Ascending aorta (tissue), 2 donors: ENCODE results near the gene DARS1. TPM values are rescaled to one million over a fixed set of nuclear protein-coding genes. Genes with fewer than 3 reads are reported as not detected.

Experiments
- DNase-seq, 2 donors: peaks; one replicate each; pipeline ENCODE4 v3.0.0-alpha.2; 2019; ENCODE audit warnings: low spot score in 2 of 2
- H3K27ac ChIP-seq, 2 donors: fragments of 200-600 bp; sonication (generic); one replicate each; pipeline ENCODE4 v1.5.1; 2016 to 2017; ENCODE audit warnings: mild to moderate bottlenecking in 1 of 2
- H3K27me3 ChIP-seq: fragments of 200-600 bp; sonication (generic); one replicate; pipeline ENCODE4 v1.5.1; 2017
- H3K36me3 ChIP-seq, 2 donors: fragments of 200-600 bp; sonication (generic); one replicate each; pipeline ENCODE4 v1.5.1; 2016
- H3K4me1 ChIP-seq, 2 donors: fragments of 200-600 bp; sonication (generic); one replicate each; pipeline ENCODE4 v1.5.1; 2016 to 2017; ENCODE audit warnings: mild to moderate bottlenecking in 1 of 2
- H3K4me3 ChIP-seq, 2 donors: fragments of 200-600 bp; sonication (generic); one replicate each; pipeline ENCODE4 v1.5.1; 2016 to 2017; ENCODE audit warnings: mild to moderate bottlenecking in 1 of 2
- H3K9me3 ChIP-seq, 2 donors: fragments of 200-600 bp; sonication (generic); one replicate each; pipeline ENCODE4 v1.5.1; 2016
- CTCF ChIP-seq, 3 experiments: fragments of 200-600 bp in 2 of 3; fragments of 450-650 bp in 1 of 3; sonication (generic) in 2 of 3; IDR thresholded peaks; one replicate each; pipeline ENCODE4 v1.5.1; 2016 to 2019; ENCODE audit warnings: antibody characterized with exemption in 3 of 3, mild to moderate bottlenecking in 1 of 3, moderate library complexity in 1 of 3
- intact Hi-C: fragments of 100-400 bp; cut with DNase I; formaldehyde crosslinking; loops from one replicate; pipeline ENCODE4 v1.15.1; 2023
- total RNA-seq: library from RNA; depleted of rRNA; stranded (reverse); fragments of >200 nt; gene quantifications from one replicate; pipeline ENCODE4 v1.1.0, GENCODE V29; 2016

The DARS1 gene
- total RNA-seq, 1 donor from 2014 or later: 11.6 TPM

DNA sequence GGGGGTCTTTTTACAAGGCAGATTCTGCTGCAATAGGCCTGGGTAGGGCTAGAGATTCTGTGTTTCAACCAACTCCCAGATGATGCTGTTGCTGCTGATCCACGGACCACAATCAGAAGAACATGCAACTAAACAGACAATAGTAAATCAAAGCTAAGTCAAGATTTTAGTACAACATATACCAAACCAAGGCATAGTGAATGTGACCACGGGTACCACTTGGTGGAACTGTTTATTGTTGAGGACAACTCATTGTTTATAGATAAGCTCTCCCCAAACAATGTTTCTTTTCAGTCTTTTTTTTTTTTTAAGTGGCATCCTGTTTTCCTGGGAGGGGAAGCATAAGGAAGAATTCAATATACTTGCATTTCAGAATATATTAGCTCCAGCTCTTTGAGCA is 36.0 kb upstream of the DARS1 start:
- Histone ChIP-seq H3K27me3 (no peaks in the 10 kb centered on the region), H3K27ac (no peak overlapping the region), H3K9me3 (no peaks in the 10 kb centered on the region), H3K36me3 (no peaks in the 10 kb centered on the region), H3K4me1 (no peaks in the 10 kb centered on the region), H3K4me3 (no peak overlapping the region)
- intact Hi-C loops: no loop called here
- TF ChIP-seq CTCF (IDR thresholded peaks at IDR 0.05): no peak
- no peak for DNase-seq

DNA sequence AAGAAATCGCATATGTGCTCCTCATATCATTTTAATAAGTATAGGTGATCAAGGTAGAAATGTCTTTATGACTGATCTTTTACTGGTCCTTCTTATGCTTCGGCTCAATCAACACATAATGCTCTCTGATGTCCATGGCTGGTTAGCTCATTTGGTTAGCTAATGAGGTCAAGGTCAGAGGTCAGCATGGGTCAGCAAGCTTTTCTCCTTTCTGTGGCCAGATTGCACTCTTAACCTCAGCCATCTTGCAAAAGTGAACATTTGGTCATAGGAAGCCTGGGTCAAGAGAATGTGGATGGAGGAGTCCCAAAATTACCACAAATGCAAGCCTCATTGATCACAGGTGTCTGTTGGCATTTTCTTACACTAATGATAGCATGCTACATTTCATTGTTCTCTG is 35.4 kb upstream of the DARS1 start:
- intact Hi-C loops: no loop called here
- H3K27me3 ChIP-seq: no peaks in the 10 kb centered on the region
- no peak for DNase-seq
- no peak overlapping the region for H3K4me3 ChIP-seq
- no peaks in the 10 kb centered on the region for H3K4me1 ChIP-seq
- TF ChIP-seq CTCF (IDR thresholded peaks at IDR 0.05): no peak
- no peak overlapping the region for H3K27ac ChIP-seq
- H3K9me3 ChIP-seq: no peaks in the 10 kb centered on the region
- H3K36me3 ChIP-seq: no peaks in the 10 kb centered on the region

GRCh38 chr2:136019825-136020224 is 34.4 kb upstream of the DARS1 start:
- Histone ChIP-seq H3K4me1 (no peaks in the 10 kb centered on the region), H3K9me3 (no peaks in the 10 kb centered on the region), H3K4me3 (no peak overlapping the region), H3K27me3 (no peaks in the 10 kb centered on the region), H3K36me3 (no peaks in the 10 kb centered on the region), H3K27ac (no peak overlapping the region)
- intact Hi-C loops: no loop called here
- DNase-seq: no peak
- no peak for TF ChIP-seq CTCF (IDR thresholded peaks at IDR 0.05)

GRCh38 chr2:136019306-136019705 is 33.9 kb upstream of the DARS1 start:
- H3K4me1 ChIP-seq: no peaks in the 10 kb centered on the region
- no peaks in the 10 kb centered on the region for H3K27me3 ChIP-seq
- H3K27ac ChIP-seq: no peak overlapping the region
- H3K36me3 ChIP-seq: no peaks in the 10 kb centered on the region
- no peak overlapping the region for H3K4me3 ChIP-seq
- no peaks in the 10 kb centered on the region for H3K9me3 ChIP-seq
- no peak for DNase-seq
- intact Hi-C loops: no loop called here
- no peak for TF ChIP-seq CTCF (IDR thresholded peaks at IDR 0.05)

DNA sequence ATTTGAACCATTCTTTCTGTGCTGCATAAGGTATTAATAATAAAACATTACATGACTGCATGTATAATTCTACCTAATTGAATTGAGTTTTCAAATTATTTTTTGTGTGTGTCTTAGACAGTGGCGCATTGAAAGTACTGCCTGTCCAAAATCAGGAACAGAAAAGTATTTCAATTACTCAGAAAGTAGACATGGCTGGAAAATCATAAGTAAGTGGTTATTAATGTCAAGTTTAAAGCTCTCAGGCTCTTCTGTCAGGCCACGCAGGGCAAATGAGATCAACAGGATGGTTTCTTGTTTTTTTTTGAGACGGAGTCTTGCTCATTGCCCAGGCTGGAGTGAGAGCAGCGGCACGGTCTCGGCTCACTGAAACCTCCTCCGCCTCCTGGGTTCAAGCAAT is 32.4 kb upstream of the DARS1 start:
- TF ChIP-seq CTCF (IDR thresholded peaks at IDR 0.05): no peak
- Histone ChIP-seq H3K4me1 (no peaks in the 10 kb centered on the region), H3K27ac (no peak overlapping the region), H3K36me3 (no peaks in the 10 kb centered on the region), H3K27me3 (no peaks in the 10 kb centered on the region), H3K4me3 (no peak overlapping the region), H3K9me3 (no peaks in the 10 kb centered on the region)
- intact Hi-C loops: no loop called here
- no peak for DNase-seq

GRCh38 chr2:136016836-136017235 is 31.4 kb upstream of the DARS1 start:
- H3K36me3 ChIP-seq: no peaks in the 10 kb centered on the region
- intact Hi-C loops: no loop called here
- no peak for DNase-seq
- TF ChIP-seq CTCF (IDR thresholded peaks at IDR 0.05): no peak
- no peaks in the 10 kb centered on the region for H3K27me3 ChIP-seq
- H3K27ac ChIP-seq: no peak overlapping the region
- H3K4me1 ChIP-seq: no peaks in the 10 kb centered on the region
- H3K4me3 ChIP-seq: no peak overlapping the region
- H3K9me3 ChIP-seq: no peaks in the 10 kb centered on the region
